DOHH2 (cell line): ENCODE data around the gene DSTYK.

Experiments used
- H3F3A ChIP-seq: fragments of 200-600 bp; sonication (generic), shearing (Covaris generic); 2 replicates; pipeline ENCODE4 v1.6.0; 2016; ENCODE audit warnings: antibody characterized with exemption, mild to moderate bottlenecking; ENCODE audit not compliant: control insufficient read depth, insufficient read depth
- H3K27ac ChIP-seq: fragments of 200-600 bp; sonication (generic); 2 replicates; pipeline ENCODE4 v1.5.1; 2014; ENCODE audit warnings: low read depth, mild to moderate bottlenecking, low read length, moderate library complexity
- H3K27me3 ChIP-seq: fragments of 200-600 bp; sonication (generic); 2 replicates; pipeline ENCODE4 v1.6.1; 2014; ENCODE audit warnings: mild to moderate bottlenecking, low read length, mixed read lengths; ENCODE audit not compliant: control insufficient read depth
- H3K36me3 ChIP-seq: fragments of 200-600 bp; sonication (generic); 2 replicates; pipeline ENCODE4 v1.6.1; 2014; ENCODE audit warnings: mild to moderate bottlenecking, low read length, moderate library complexity, mixed read lengths; ENCODE audit not compliant: control insufficient read depth
- H3K4me1 ChIP-seq: fragments of 200-600 bp; sonication (generic); 2 replicates; pipeline ENCODE4 v1.6.1; 2014; ENCODE audit warnings: mild to moderate bottlenecking, low read length, mixed read lengths; ENCODE audit not compliant: control insufficient read depth
- H3K4me2 ChIP-seq: fragments of 200-600 bp; sonication (generic); 2 replicates; pipeline ENCODE4 v1.6.0; 2014; ENCODE audit warnings: mild to moderate bottlenecking, low read length, moderate library complexity
- H3K4me3 ChIP-seq: fragments of 200-600 bp; sonication (generic); 2 replicates; pipeline ENCODE4 v1.5.1; 2014; ENCODE audit warnings: mild to moderate bottlenecking, low read length, mixed read lengths
- H3K79me2 ChIP-seq: fragments of 200-600 bp; sonication (generic); 2 replicates; pipeline ENCODE4 v1.6.1; 2014; ENCODE audit warnings: mild to moderate bottlenecking, low read length, mixed read lengths; ENCODE audit not compliant: control insufficient read depth
- H3K9me2 ChIP-seq: fragments of 200-600 bp; sonication (generic); replicated peaks from 2 replicates; pipeline ENCODE4 v1.6.1; 2014; ENCODE audit warnings: mild to moderate bottlenecking, low read length, mixed read lengths; ENCODE audit not compliant: control insufficient read depth
- H3K9me3 ChIP-seq: fragments of 200-600 bp; sonication (generic); 2 replicates; pipeline ENCODE4 v1.6.1; 2014; ENCODE audit warnings: antibody characterized with exemption, low read length, mixed read lengths; ENCODE audit not compliant: control insufficient read depth, insufficient read depth
- H4K20me1 ChIP-seq: fragments of 200-600 bp; sonication (generic); 2 replicates; pipeline ENCODE4 v1.6.0; 2014; ENCODE audit warnings: low read depth, mild to moderate bottlenecking, antibody characterized with exemption, low read length, moderate library complexity; ENCODE audit not compliant: control insufficient read depth, insufficient read depth
- CTCF ChIP-seq: fragments of 200-600 bp; sonication (generic); IDR thresholded peaks from one replicate; pipeline ENCODE4 v1.5.1; 2014; ENCODE audit warnings: antibody characterized with exemption, mild to moderate bottlenecking, low read depth, low read length; ENCODE audit not compliant: poor library complexity, severe bottlenecking
- EZH2phosphoT487 ChIP-seq: fragments of 200-600 bp; sonication (generic); IDR thresholded peaks from 2 replicates; pipeline ENCODE4 v1.6.1; 2017; ENCODE audit warnings: borderline replicate concordance, mild to moderate bottlenecking, antibody characterized with exemption, low read length, moderate library complexity, mixed read lengths

DSTYK gene

GRCh38 chr1:205122489-205122882 lies 89.0 kb downstream of the DSTYK start:
- Histone ChIP-seq H3K9me3 (no peaks in the 10 kb centered on the region), H3K27me3 (no peaks in the 10 kb centered on the region), H4K20me1 (peaks cover 2% of the 10 kb centered on the region; the same call in 1 of the 2 replicates), H3K79me2 (peaks cover 42% of the 10 kb centered on the region), H3K9me2 (no peaks in the 10 kb centered on the region), H3K4me2 (peak overlapping the region; percentile 79), H3K4me3 (peak overlapping the region; percentile 92), H3K27ac (peak overlapping the region; percentile 69), H3K36me3 (peaks cover 22% of the 10 kb centered on the region), H3F3A (no peaks in the 10 kb centered on the region), H3K4me1 (peaks cover 45% of the 10 kb centered on the region)
- TF ChIP-seq EZH2phosphoT487 (no peak), CTCF (peak; percentile 21)

- H3K36me3 ChIP-seq, result peaks cover 22% of the 10 kb centered on the region
- peak within 1 kb of the TSS; percentile 69 for H3K27ac ChIP-seq
- H4K20me1 ChIP-seq, result peaks cover 2% of the 10 kb centered on the region; the same call in 1 of the 2 replicates
These were observed 89.6 kb downstream of the DSTYK start, which contains the start of gene RBBP5 for GRCh38 chr1:205121660-205122488. Gene RBBP5, minus strand, starts transcription at chr1:205121978. Its CDS starts 105 bp downstream, at chr1:205121873.

GRCh38 chr1:205118752-205119151 lies 92.8 kb downstream of the DSTYK start:
- no peak overlapping the region for H3K4me3 ChIP-seq

More at GRCh38 chr1:205121660-205122488, 89.6 kb downstream of the DSTYK start, which contains the start of gene RBBP5:
- Histone ChIP-seq H3K4me1 (peaks cover 45% of the 10 kb centered on the region), H3K9me3 (no peaks in the 10 kb centered on the region), H3K4me3 (peak within 1 kb of the TSS; percentile 92), H3F3A (no peaks in the 10 kb centered on the region), H3K4me2 (peak within 1 kb of the TSS; percentile 79), H3K27me3 (no peaks in the 10 kb centered on the region), H3K79me2 (peaks cover 46% of the 10 kb centered on the region), H3K9me2 (no peaks in the 10 kb centered on the region)
- TF ChIP-seq EZH2phosphoT487 (no peak), CTCF (peak; percentile 88)

More at GRCh38 chr1:205118752-205119151, 92.8 kb downstream of the DSTYK start:
- H3K4me2 ChIP-seq, result no peak overlapping the region
- peaks cover 30% of the 10 kb centered on the region for H3K4me1 ChIP-seq
- H3F3A ChIP-seq, result no peaks in the 10 kb centered on the region
- H3K27me3 ChIP-seq, result no peaks in the 10 kb centered on the region
- no peaks in the 10 kb centered on the region for H3K9me2 ChIP-seq
- peaks cover 67% of the 10 kb centered on the region for H3K79me2 ChIP-seq
- no peaks in the 10 kb centered on the region for H3K9me3 ChIP-seq
- peaks cover 2% of the 10 kb centered on the region; the same call in 1 of the 2 replicates for H4K20me1 ChIP-seq
- no peak for TF ChIP-seq CTCF
- no peak for TF ChIP-seq EZH2phosphoT487
- H3K27ac ChIP-seq, result no peak overlapping the region
- peaks cover 41% of the 10 kb centered on the region for H3K36me3 ChIP-seq
